ENCODE data around the gene ANKLE1.

ANKLE1 gene

GRCh38 chr19:17312189-17313113 is 30.8 kb downstream of the ANKLE1 start:
- H3K9ac ChIP-seq (ENCODE audit: low read depth, low read length, poor library complexity): peak overlapping the region; percentile 68
- DNase-seq (ENCODE audit: low spot score): no peak
- H2BK12ac ChIP-seq (ENCODE audit: low read length): no peak overlapping the region
- H3K14ac ChIP-seq (ENCODE audit: low read length): no peak overlapping the region
- H4K8ac ChIP-seq (ENCODE audit: low read depth, low read length): no peak overlapping the region
- no peaks in the 10 kb centered on the region for H3K27me3 ChIP-seq (ENCODE audit: control insufficient read depth in 3 of 3, insufficient read depth in 3 of 3, low read depth in 1 of 3, low read length in 3 of 3)
- peak overlapping the region; percentile 57 for H2BK5ac ChIP-seq (ENCODE audit: low read length)
- H3K18ac ChIP-seq (ENCODE audit: low read length): no peak overlapping the region
- WGBS, 2 donors (ENCODE audit: extremely low coverage in 2 of 2, insufficient read length in 2 of 2, insufficient replicate concordance in 1 of 2): no CpG with 5 or more reads among the region's 20 CpGs
- peaks cover 29 to 50% of the 10 kb centered on the region in 2 donors for H3K36me3 ChIP-seq (replicated peaks in 1 of 2; ENCODE audit: control insufficient read depth in 2 of 2, insufficient read depth in 2 of 2, low read length in 2 of 2)
- H2BK120ac ChIP-seq (ENCODE audit: low read depth, low read length): no peak overlapping the region
- H2AFZ ChIP-seq (ENCODE audit: low read length): no peak overlapping the region
- peaks cover 2 to 6% of the 10 kb centered on the region in 2 donors for H3K4me1 ChIP-seq (ENCODE audit: control insufficient read depth in 2 of 2, insufficient read depth in 1 of 2, low read depth in 1 of 2, low read length in 2 of 2)
- H3K4ac ChIP-seq (ENCODE audit: low read length): no peak overlapping the region
- no peak overlapping the region for H2AK5ac ChIP-seq (ENCODE audit: low read depth, low read length)
- H3K27ac ChIP-seq (replicated peaks; ENCODE audit: low read length): no peak overlapping the region
- H3K79me1 ChIP-seq (ENCODE audit: low read depth, low read length): peaks cover 19% of the 10 kb centered on the region
- H3K4me2 ChIP-seq (ENCODE audit: insufficient read depth, low read length, poor library complexity, severe bottlenecking): no peak overlapping the region
- no peak overlapping the region for H4K91ac ChIP-seq (ENCODE audit: low read depth, low read length, poor library complexity)
- no peak overlapping the region for H3K4me3 ChIP-seq (ENCODE audit: low read length in 2 of 2)
- H2BK15ac ChIP-seq (ENCODE audit: low read length): peak overlapping the region; percentile 23
- H3K9me3 ChIP-seq (replicated peaks in 1 of 2; ENCODE audit: control insufficient read depth in 2 of 2, insufficient read depth in 1 of 2, low read depth in 1 of 2, low read length in 2 of 2): peaks cover 0 to 2% of the 10 kb centered on the region in 2 donors
- H3K23ac ChIP-seq (ENCODE audit: low read depth, low read length, poor library complexity): no peak overlapping the region

DNA sequence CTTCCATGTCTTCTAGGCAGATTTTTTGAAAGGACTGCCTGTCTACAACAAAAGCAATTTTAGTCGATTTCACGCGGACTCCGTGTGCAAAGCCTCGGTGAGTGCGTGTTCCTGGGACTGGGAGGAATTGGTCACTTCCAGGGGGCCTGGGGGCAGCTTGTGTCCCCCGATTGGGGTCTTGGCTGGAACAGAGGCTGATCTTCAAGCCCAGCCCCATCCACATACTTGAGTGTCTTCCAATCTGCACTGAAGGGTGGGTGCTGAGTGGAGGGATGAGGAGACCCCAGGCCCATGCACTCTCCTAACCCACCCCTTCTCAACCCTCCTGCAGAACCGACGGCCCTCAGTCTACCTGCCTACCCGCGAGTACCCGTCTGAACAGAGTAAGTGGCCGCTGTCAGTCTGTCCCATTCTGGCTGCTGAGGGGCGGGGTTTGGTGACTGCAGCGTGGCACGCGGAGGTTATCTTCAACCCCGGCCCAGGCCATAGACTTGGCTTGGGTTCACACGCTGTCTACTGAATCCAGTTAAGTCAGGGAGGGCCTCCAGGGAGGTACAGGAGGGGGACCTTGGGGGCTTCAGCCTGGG is 32.4 kb downstream of the ANKLE1 start:
- Histone ChIP-seq H2BK120ac (ENCODE audit: low read depth, low read length) (no peak overlapping the region), H3K9me3 (replicated peaks in 1 of 2; ENCODE audit: control insufficient read depth in 2 of 2, insufficient read depth in 1 of 2, low read depth in 1 of 2, low read length in 2 of 2) (peaks cover 0 to 2% of the 10 kb centered on the region in 2 donors), H3K4me2 (ENCODE audit: insufficient read depth, low read length, poor library complexity, severe bottlenecking) (no peak overlapping the region), H3K27me3 (ENCODE audit: control insufficient read depth in 3 of 3, insufficient read depth in 3 of 3, low read depth in 1 of 3, low read length in 3 of 3) (no peaks in the 10 kb centered on the region), H3K9ac (ENCODE audit: low read depth, low read length, poor library complexity) (no peak overlapping the region), H2BK12ac (ENCODE audit: low read length) (no peak overlapping the region), H3K14ac (ENCODE audit: low read length) (no peak overlapping the region), H2BK15ac (ENCODE audit: low read length) (no peak overlapping the region), H3K18ac (ENCODE audit: low read length) (no peak overlapping the region), H2AK5ac (ENCODE audit: low read depth, low read length) (no peak overlapping the region), H3K4me3 (ENCODE audit: low read length in 2 of 2) (no peak overlapping the region), H3K79me1 (ENCODE audit: low read depth, low read length) (peaks cover 19% of the 10 kb centered on the region), H3K4me1 (ENCODE audit: control insufficient read depth in 2 of 2, insufficient read depth in 1 of 2, low read depth in 1 of 2, low read length in 2 of 2) (peaks cover 2 to 6% of the 10 kb centered on the region in 2 donors), H2BK5ac (ENCODE audit: low read length) (no peak overlapping the region), H2AFZ (ENCODE audit: low read length) (no peak overlapping the region), H4K91ac (ENCODE audit: low read depth, low read length, poor library complexity) (no peak overlapping the region), H3K36me3 (replicated peaks in 1 of 2; ENCODE audit: control insufficient read depth in 2 of 2, insufficient read depth in 2 of 2, low read length in 2 of 2) (peaks cover 29 to 55% of the 10 kb centered on the region in 2 donors), H3K23ac (ENCODE audit: low read depth, low read length, poor library complexity) (no peak overlapping the region), H4K8ac (ENCODE audit: low read depth, low read length) (no peak overlapping the region), H3K27ac (replicated peaks; ENCODE audit: low read length) (no peak overlapping the region), H3K4ac (ENCODE audit: low read length) (no peak overlapping the region)
- DNase-seq (ENCODE audit: low spot score): no peak
- no CpG with 5 or more reads among the region's 19 CpGs for WGBS, 2 donors (ENCODE audit: extremely low coverage in 2 of 2, insufficient read length in 2 of 2, insufficient replicate concordance in 1 of 2)

GRCh38 chr19:17318966-17319365 is 37.3 kb downstream of the ANKLE1 start:
- H2BK5ac ChIP-seq (ENCODE audit: low read length): no peak overlapping the region
- no peak overlapping the region for H4K91ac ChIP-seq (ENCODE audit: low read depth, low read length, poor library complexity)
- peak overlapping the region in 1 of 2 donors; percentile 46 for H3K4me3 ChIP-seq (ENCODE audit: low read length in 2 of 2)
- no peaks in the 10 kb centered on the region for H3K27me3 ChIP-seq (ENCODE audit: control insufficient read depth in 3 of 3, insufficient read depth in 3 of 3, low read depth in 1 of 3, low read length in 3 of 3)
- H3K18ac ChIP-seq (ENCODE audit: low read length): no peak overlapping the region
- H3K4me2 ChIP-seq (ENCODE audit: insufficient read depth, low read length, poor library complexity, severe bottlenecking): no peak overlapping the region
- no peak overlapping the region for H3K27ac ChIP-seq (replicated peaks; ENCODE audit: low read length)
- no peak overlapping the region for H4K8ac ChIP-seq (ENCODE audit: low read depth, low read length)
- no peak overlapping the region for H3K4ac ChIP-seq (ENCODE audit: low read length)
- H3K36me3 ChIP-seq (replicated peaks in 1 of 2; ENCODE audit: control insufficient read depth in 2 of 2, insufficient read depth in 2 of 2, low read length in 2 of 2): peaks cover 31 to 65% of the 10 kb centered on the region in 2 donors
- no peak overlapping the region for H2AK5ac ChIP-seq (ENCODE audit: low read depth, low read length)
- H3K9ac ChIP-seq (ENCODE audit: low read depth, low read length, poor library complexity): no peak overlapping the region
- peaks cover 12% of the 10 kb centered on the region for H3K79me1 ChIP-seq (ENCODE audit: low read depth, low read length)
- no peak for DNase-seq (ENCODE audit: low spot score)
- no peak overlapping the region for H3K14ac ChIP-seq (ENCODE audit: low read length)
- H3K23ac ChIP-seq (ENCODE audit: low read depth, low read length, poor library complexity): no peak overlapping the region
- no peak overlapping the region for H2BK15ac ChIP-seq (ENCODE audit: low read length)
- no CpG with 5 or more reads among the region's 6 CpGs for WGBS, 2 donors (ENCODE audit: extremely low coverage in 2 of 2, insufficient read length in 2 of 2, insufficient replicate concordance in 1 of 2)
- H3K4me1 ChIP-seq (ENCODE audit: control insufficient read depth in 2 of 2, insufficient read depth in 1 of 2, low read depth in 1 of 2, low read length in 2 of 2): peaks cover 0 to 7% of the 10 kb centered on the region in 2 donors
- no peak overlapping the region for H2BK12ac ChIP-seq (ENCODE audit: low read length)
- H3K9me3 ChIP-seq (replicated peaks in 1 of 2; ENCODE audit: control insufficient read depth in 2 of 2, insufficient read depth in 1 of 2, low read depth in 1 of 2, low read length in 2 of 2): peaks cover 0 to 3% of the 10 kb centered on the region in 2 donors
- H2BK120ac ChIP-seq (ENCODE audit: low read depth, low read length): no peak overlapping the region
- H2AFZ ChIP-seq (ENCODE audit: low read length): no peak overlapping the region
